ENCODE data around the gene ZNF277. TPM values are rescaled to one million over a fixed set of nuclear protein-coding genes. Genes with fewer than 3 reads are reported as not detected.

ZNF277 gene
- 17.0 TPM for total RNA-seq

- peak; percentile 99 for ATAC-seq
These were observed at the start of gene ZNF277, which contains the start of gene DOCK4 for GRCh38 chr7:112206238-112206990. Gene ZNF277, plus strand, starts transcription at chr7:112206695. Its CDS starts 22 bp downstream, at chr7:112206717. Gene DOCK4, minus strand, starts transcription at chr7:112206399. Its CDS starts 261 bp downstream, at chr7:112206138.

- no peak for ATAC-seq
These were observed 49.4 kb upstream of the ZNF277 start for GRCh38 chr7:112157072-112157471.

- no peak for ATAC-seq
These were observed 47.1 kb upstream of the ZNF277 start for GRCh38 chr7:112159351-112159750.

- ATAC-seq: no peak
These were observed 46.2 kb upstream of the ZNF277 start for GRCh38 chr7:112160130-112160770.

- ATAC-seq: no peak
These were observed 45.7 kb upstream of the ZNF277 start for GRCh38 chr7:112160771-112161150.

GRCh38 chr7:112161253-112162141, 45.0 kb upstream of the ZNF277 start:
- no peak for ATAC-seq

- ATAC-seq: peak; percentile 59
These were observed 44.2 kb upstream of the ZNF277 start for GRCh38 chr7:112162142-112162766.

GRCh38 chr7:112162784-112163506, 43.5 kb upstream of the ZNF277 start:
- no peak for ATAC-seq

- no peak for ATAC-seq
These were observed 39.3 kb upstream of the ZNF277 start for GRCh38 chr7:112167147-112167546.

- ATAC-seq: no peak
These were observed 37.6 kb upstream of the ZNF277 start for GRCh38 chr7:112168915-112169314.

- no peak for ATAC-seq
These were observed 34.8 kb upstream of the ZNF277 start for GRCh38 chr7:112171673-112172072.

GRCh38 chr7:112172870-112173567, 33.5 kb upstream of the ZNF277 start:
- ATAC-seq: no peak

- ATAC-seq: no peak
These were observed 33.0 kb upstream of the ZNF277 start for GRCh38 chr7:112173568-112173905.

- no peak for ATAC-seq
These were observed 32.3 kb upstream of the ZNF277 start for GRCh38 chr7:112174192-112174591.

GRCh38 chr7:112176241-112176640, 30.3 kb upstream of the ZNF277 start:
- ATAC-seq: no peak

GRCh38 chr7:112176693-112177415, 29.6 kb upstream of the ZNF277 start:
- no peak for ATAC-seq

- ATAC-seq: no peak
These were observed 26.3 kb upstream of the ZNF277 start for GRCh38 chr7:112180223-112180622.

- ATAC-seq: no peak
These were observed 23.7 kb upstream of the ZNF277 start for GRCh38 chr7:112182749-112183148.

- no peak for ATAC-seq
These were observed 23.2 kb upstream of the ZNF277 start for GRCh38 chr7:112183266-112183665.

GRCh38 chr7:112184455-112184854, 22.0 kb upstream of the ZNF277 start:
- ATAC-seq: no peak
